Measurements from ENCODE around the gene LPAR3.

LPAR3 gene

GRCh38 chr1:84855691-84856630 is 37.0 kb downstream of the LPAR3 start:
- DNase-seq, result no peak

- DNase-seq, result peak; percentile 72
These were observed 37.8 kb downstream of the LPAR3 start for GRCh38 chr1:84855168-84855567.

DNA sequence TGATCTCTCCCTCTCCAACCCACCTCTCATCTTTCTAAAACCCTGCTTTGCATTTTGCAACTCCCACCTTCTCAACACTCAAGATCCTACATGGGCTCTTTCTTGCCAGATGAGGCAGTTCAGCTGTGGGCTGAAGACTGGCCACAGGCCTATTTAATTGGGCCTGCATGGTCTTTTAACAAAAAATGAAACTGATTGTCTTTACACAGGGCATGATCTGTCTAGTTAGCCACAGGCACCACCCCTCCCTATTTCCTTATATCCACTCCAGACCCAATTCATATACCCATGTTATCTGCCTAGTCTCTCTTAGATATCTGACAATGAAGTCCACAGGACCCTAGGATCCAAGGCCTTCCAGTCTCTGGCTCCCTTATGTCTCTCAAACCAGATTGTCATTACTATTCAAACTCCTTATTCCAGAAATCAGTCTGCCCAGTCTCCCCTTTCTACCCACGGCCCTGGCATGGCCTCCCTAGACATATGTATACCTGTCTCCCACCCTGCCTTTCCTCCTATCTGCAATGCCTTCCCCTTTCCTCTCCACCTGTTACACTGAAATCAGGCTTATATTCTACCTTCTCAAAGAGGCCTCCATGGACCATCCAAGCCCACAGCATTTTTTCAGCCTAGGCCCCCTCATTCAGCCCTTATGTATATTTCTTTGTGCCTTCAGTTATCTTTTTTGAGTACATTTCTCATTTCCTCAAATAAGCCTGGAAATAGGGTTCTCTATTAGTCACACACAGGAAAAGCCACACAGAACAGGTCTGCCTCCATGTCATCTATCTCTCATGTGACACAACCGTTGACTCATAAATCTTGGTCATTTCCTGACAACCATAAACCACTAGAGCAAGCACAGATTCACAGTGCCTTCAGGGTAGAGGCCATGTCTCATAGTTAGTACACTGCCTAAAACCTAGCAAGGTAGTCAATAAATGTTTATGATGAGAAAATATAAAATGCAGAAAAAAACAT is 39.0 kb downstream of the LPAR3 start:
- DNase-seq, result peak; percentile 88

GRCh38 chr1:84851839-84852238 is 41.2 kb downstream of the LPAR3 start:
- peak; percentile 92 for DNase-seq

DNA sequence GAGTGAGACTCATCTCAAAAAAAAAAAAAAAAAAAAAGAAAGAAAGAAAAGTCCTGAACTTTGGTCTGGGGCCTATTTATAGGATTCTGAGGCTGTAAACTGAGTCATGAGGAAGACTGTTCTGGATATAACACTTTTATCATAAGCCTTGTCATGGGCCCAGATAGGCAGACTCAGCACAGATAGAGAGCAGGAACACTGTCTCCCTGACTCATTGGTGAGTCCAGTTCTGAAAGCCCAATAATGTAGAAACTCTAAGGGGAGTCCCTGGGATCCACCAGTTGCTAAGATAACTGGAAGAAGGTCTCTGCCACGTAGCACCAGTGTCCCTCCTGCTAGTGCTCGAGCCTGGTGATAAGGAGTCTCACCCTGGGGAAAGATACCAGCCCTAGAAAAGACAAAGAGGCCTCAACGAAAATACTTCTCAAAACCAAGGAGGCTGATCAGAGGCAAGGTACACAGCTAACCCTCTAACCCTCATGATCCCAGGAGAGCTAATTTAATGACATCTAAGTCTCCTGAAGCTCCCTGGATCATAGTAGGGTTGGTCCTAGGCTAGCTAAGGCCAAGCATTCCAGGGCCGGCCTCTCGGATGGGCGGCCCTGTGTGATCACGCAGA is 43.5 kb downstream of the LPAR3 start:
- DNase-seq, result no peak

DNA sequence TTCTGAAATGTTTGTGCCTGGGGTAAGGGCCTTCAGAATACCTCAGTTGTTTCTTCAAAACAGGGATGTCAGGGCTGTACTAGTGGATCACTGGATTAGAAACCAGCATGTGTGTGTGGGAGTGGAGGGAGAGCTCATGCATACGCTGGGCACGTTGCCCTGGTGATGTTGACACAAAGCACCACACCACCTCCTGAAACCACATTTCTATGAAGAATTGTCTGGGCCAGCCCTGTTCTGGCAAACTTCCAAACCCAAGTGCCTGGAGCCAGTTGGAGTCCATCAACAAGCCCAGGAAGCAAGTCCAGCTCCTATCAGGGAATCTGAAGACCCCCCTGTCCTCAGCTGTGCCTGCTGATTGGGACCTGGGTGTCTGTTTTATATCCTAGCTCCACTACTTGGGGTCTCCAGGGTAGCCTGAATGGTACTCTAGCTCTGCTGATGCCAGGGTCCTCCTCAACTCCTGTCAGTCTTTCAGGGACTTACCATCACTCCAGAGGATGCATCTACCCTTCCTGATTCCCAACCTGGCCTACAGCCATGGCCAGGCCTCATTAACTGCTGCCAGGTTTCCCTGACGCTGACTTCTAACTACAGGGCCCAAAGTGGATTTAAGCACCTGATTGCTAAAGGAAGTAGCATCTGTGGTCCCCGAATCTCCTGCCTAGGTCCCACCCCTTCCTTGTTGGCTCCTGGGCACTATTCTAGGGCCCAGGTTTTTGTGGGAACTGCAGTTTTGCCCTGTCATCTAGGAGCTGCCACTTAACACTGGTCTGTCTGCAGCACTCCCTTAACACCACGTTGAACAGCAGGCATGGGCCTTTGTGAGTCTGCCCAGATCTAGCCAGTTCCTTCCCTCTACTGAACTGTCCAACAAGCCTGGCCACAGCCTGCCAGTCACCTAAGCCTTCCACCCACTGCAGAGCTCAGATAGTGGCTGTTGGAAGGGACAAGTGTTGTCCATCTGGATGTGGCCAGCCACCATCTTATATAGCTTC is 45.5 kb downstream of the LPAR3 start:
- peak; percentile 87 for DNase-seq

GRCh38 chr1:84846387-84846786 is 46.6 kb downstream of the LPAR3 start:
- no peak for DNase-seq

DNA sequence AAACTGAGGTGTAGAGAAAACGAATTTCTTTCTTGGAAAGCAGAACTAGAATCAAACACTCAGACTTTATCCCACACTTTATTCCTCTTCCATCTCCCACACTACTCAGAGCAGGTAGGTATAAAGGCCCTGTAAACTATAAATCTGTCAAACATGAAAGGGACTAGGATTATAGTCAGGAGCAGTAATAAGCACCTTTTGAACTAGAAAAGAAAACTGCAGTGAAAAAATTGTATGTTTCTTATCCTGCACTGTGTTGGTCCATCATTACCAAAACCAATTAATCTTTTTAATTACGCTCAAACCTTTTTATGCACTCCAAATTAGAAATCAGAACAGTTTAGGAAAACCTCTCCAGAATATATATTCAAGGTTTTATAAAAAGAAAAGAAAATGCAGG is 47.6 kb downstream of the LPAR3 start:
- no peak for DNase-seq

DNA sequence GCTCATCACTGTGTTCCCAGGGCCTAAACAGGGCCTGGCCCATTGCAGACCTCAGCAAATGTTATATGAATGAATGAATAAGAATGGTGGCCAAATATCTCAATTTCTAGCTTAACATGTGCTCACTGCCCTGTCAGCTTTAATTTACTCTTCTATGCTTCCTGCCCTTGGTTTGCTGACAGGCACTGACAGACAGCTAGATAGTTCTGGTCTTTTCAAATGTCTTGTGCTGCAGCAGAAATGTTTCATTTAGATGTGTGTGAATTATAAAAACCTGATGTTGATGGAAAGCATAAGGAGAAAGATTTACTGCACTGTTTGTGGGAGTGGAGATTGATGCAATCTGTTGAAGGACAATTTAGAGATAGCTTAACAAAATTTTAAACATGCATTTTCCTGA is 48.9 kb downstream of the LPAR3 start:
- DNase-seq, result no peak

DNA sequence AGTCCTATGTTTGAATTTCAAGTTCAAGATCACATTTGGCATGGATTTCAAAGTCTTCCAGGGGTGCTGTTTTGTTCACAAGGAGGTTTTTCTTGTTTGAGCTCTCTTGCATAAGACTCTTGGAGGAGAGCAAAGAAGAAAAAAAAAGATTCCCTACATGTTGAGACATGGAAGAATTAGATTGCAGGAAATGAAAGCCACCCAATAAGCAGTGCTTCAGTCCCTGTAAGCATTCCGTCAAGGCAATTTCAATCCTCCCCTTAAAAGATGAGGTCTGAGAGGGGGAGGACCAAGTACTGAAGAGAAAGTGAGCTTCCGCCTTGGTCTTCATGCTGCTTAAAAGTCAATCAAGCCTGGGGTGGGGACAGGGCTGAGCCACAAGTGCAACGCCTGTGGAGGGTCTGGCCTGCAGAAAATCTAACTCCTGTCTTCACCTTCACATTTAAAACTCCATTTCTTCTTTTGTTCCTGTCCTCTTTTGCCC is 50.2 kb downstream of the LPAR3 start:
- no peak for DNase-seq

GRCh38 chr1:84841971-84842370 is 51.0 kb downstream of the LPAR3 start:
- DNase-seq, result no peak

DNA sequence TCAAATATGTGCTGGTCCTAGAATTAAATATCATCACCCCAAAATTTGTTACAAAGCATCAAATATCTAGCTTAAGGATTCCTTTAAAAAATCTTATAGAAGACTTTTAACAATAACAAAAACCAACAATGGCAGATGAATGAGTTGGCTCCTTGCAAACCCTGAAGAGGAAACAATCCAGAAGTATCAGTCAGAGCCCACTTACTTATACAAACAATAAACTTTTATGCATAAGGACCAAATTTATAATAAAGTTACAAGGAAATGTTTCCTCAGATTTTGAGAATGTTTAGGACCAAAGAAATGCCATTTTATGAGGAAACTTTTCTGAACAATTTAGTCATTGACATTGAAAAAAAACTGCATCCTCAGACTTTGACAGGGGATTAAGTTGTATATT is 52.7 kb downstream of the LPAR3 start:
- peak; percentile 18 for DNase-seq

GRCh38 chr1:84839544-84839943 is 53.5 kb downstream of the LPAR3 start:
- DNase-seq, result no peak

DNA sequence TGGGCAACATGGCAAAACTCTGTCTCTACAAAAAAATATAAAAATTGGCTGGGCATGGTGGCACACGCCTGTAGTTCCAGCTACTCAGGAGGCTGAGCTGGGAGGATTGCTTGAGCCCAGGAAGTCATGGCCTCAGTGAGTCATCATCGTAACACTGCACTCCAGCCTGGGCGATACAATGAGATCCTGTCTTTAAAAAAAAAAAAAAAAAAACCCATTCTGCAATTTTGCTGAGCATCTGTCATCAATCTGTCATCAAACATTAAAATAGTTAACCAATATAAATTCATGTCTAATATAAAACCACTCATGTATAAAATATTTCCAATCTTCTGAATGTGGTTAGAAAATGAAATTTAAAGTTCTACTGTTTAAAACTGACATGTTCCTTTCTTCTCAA is 56.9 kb downstream of the LPAR3 start:
- DNase-seq, result peak; percentile 61

DNA sequence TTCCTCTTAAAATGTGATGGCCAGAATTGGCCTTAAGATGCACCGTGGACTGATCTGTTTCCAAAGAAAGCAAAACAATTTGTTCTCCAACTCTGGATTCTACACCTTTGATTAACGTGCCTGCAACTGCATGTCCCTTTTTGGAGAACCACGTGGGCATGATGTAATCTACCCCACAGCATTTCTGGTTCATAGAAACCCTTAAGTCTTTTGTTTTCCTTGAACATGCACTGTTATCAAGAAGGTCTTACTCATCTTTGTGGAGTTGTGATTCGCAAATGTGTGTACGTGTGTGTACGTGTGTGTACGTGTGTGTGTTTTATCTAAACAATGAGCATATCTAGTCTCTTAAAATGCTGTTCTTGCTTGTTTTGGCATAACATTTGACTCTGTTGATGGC is 57.8 kb downstream of the LPAR3 start:
- DNase-seq, result no peak

DNA sequence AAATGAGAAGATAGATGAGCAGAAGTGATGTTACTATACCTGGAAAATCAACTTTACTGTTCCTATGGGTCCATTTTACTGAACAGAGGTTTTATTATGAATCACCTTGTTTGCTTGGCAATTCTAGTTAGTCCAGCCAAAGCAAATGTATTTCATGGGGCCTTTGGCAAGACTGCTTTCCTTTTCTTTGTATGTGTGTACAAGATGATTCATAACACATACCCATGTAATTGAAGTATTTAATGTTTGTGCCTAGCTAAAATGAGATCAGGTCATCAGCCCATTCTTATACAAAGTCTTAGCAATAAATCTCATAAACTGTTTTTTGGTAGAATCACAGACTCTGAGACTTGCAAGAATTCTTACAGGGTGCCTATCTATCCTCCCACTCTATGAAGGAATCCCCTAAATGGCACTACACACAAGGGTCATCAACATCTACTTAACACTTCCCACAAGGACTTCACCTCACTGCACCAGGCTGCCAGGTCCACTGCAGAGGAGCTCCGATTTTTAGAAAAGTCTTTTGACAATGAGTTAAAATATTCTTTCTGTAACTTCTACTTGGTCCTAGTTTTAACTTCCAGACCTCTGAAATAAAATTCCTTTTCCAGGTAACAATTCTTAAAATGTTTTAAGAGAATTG is 58.5 kb downstream of the LPAR3 start:
- DNase-seq, result peak; percentile 74

- peak; percentile 39 for DNase-seq
These were observed 59.8 kb downstream of the LPAR3 start for GRCh38 chr1:84833194-84833593.

DNA sequence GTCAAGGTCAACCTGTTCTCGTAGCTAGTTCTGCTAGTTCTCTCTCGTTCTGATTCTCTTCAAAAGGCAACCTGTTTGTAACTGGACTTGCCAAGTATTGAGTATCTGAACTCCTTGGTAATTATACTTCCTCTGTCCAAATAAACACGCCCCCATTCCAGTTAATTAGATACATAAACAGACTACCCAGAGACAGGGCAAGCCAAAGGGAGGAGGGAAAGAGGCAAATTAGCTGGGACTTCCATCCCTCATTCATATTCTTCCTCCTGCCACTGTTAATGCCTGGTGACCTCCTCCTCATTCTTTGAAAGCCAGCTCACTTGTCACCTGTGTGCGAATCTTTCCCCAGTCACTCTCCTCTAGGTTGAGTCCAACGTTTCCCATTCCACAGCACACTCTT is 62.9 kb downstream of the LPAR3 start:
- no peak for DNase-seq

DNA sequence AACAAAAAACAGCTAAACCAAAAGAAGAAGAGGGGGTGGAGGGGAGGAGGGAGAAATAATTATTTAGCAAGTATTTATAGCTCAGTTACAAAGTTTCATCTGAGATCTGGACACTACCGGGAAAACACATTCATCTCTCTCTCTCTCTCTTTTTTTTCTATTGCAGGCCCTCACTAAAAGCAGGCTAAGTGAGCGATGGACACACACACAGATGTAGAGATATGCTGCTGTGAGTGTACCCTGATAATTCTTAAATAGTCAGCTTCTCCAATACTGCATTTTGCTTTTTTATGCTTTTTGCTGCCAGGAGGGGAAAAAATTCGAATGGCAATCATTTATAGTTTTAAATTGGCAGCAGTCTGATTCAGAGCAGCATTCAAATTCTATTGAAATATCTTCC is 65.0 kb downstream of the LPAR3 start:
- DNase-seq, result no peak

DNA sequence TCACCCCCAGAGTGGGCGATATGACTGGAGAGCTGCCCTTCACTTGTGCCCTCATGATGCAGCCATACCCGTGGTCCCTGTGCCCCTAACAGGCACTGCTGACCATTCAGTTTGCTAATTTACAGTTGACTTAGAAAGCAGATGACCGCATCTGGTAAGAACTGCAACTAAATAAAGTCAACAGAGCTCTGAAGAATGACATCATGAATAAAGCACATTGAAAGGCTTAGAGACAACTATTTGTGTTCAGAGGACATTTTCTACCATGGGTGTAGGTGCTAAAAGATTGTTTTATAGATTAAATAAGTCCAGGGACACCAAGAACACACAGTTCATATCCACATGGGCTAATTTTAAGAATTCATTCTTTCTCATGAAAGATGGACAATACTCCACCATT is 65.5 kb downstream of the LPAR3 start:
- DNase-seq, result no peak

- no peak for DNase-seq
These were observed 67.8 kb downstream of the LPAR3 start for GRCh38 chr1:84825161-84825560.

Data from HCEC 1CT (cell line).